Mammary epithelial cell (primary cell): ENCODE measurements around the gene BTBD9.

ENCODE experiments used
- EZH2 ChIP-seq: IDR thresholded peaks from 2 replicates; pipeline ENCODE4 v1.6.1; 2012; ENCODE audit warnings: low read length, inconsistent platforms, borderline replicate concordance
- TF ChIP-seq, protein P1 (sequence below), 2 donors: IDR thresholded peaks in 1 of 2; conservative IDR thresholded peaks in 1 of 2; 2 replicates each; pipeline ENCODE4 v1.5.1; 2011 to 2012; ENCODE audit warnings: inconsistent platforms in 2 of 2, low read length in 2 of 2, mild to moderate bottlenecking in 2 of 2, control low read depth in 1 of 2, low read depth in 1 of 2; ENCODE audit not compliant: insufficient read depth in 1 of 2; ENCODE audit errors: extremely low read depth in 1 of 2

GRCh38 chr6:38552121-38552520 lies 87.6 kb downstream of the BTBD9 start:
- TF ChIP-seq, protein P1, sequence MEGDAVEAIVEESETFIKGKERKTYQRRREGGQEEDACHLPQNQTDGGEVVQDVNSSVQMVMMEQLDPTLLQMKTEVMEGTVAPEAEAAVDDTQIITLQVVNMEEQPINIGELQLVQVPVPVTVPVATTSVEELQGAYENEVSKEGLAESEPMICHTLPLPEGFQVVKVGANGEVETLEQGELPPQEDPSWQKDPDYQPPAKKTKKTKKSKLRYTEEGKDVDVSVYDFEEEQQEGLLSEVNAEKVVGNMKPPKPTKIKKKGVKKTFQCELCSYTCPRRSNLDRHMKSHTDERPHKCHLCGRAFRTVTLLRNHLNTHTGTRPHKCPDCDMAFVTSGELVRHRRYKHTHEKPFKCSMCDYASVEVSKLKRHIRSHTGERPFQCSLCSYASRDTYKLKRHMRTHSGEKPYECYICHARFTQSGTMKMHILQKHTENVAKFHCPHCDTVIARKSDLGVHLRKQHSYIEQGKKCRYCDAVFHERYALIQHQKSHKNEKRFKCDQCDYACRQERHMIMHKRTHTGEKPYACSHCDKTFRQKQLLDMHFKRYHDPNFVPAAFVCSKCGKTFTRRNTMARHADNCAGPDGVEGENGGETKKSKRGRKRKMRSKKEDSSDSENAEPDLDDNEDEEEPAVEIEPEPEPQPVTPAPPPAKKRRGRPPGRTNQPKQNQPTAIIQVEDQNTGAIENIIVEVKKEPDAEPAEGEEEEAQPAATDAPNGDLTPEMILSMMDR (conservative IDR thresholded peaks at IDR 0.05 in 1 of 2, IDR thresholded peaks at IDR 0.05 in 1 of 2; ENCODE audit: extremely low read depth in 1 of 2, insufficient read depth in 1 of 2, low read depth in 1 of 2, low read length in 2 of 2): no peak
- TF ChIP-seq EZH2: no peak
